Loucy (cell line): ENCODE results near the gene KCNJ11.

Source experiments
- CTCF ChIP-seq: fragments of 200-600 bp; sonication (generic); conservative IDR thresholded peaks from 2 replicates; pipeline ENCODE4 v1.5.1; 2014; ENCODE audit warnings: mild to moderate bottlenecking, antibody characterized with exemption, low read length
- EZH2phosphoT487 ChIP-seq: fragments of 200-600 bp; IDR thresholded peaks from 2 replicates; pipeline ENCODE4 v1.6.1; 2018; ENCODE audit warnings: antibody characterized with exemption, mild to moderate bottlenecking, moderate library complexity, borderline replicate concordance

- no peak for TF ChIP-seq CTCF
- TF ChIP-seq EZH2phosphoT487: no peak
These were observed 4.4 kb upstream of the KCNJ11 start for GRCh38 chr11:17392872-17393271.
